Testis (tissue), 2 donors: ENCODE data around the gene FAM240B.

Source experiments
- POLR2A ChIP-seq: fragments of 450-650 bp; IDR thresholded peaks from one replicate; pipeline ENCODE4 v1.6.1; 2017; ENCODE audit warnings: antibody characterized with exemption, mild to moderate bottlenecking, moderate library complexity
- TF ChIP-seq, protein P1 (sequence below), 3 experiments: fragments of 450-650 bp in 2 of 3; fragments of 200-600 bp in 1 of 3; sonication (generic) in 1 of 3; IDR thresholded peaks; one replicate each; pipeline ENCODE4 v1.5.1; 2016 to 2019; ENCODE audit warnings: antibody characterized with exemption in 3 of 3, mild to moderate bottlenecking in 2 of 3, moderate library complexity in 1 of 3

DNA sequence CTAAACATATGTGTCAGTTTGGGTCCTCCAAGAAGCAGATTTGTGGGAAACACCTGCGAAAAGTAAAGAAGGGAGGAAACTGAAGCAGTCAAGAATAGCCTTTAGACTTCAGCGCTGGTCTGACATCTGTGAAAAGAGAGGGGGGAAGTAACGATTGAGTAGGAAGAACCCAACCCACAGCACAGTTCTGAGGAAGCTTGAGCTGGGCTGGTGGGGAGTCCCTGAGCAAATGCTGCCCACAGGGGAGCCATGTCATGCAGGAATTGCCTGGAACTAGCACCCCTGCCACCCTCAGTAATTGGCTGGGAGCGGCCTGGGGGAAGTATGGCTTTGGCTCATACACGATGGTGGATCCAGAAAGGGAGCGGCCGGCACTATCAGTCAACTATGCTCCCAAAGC is 20.6 kb downstream of the FAM240B start:
- TF ChIP-seq, protein P1, sequence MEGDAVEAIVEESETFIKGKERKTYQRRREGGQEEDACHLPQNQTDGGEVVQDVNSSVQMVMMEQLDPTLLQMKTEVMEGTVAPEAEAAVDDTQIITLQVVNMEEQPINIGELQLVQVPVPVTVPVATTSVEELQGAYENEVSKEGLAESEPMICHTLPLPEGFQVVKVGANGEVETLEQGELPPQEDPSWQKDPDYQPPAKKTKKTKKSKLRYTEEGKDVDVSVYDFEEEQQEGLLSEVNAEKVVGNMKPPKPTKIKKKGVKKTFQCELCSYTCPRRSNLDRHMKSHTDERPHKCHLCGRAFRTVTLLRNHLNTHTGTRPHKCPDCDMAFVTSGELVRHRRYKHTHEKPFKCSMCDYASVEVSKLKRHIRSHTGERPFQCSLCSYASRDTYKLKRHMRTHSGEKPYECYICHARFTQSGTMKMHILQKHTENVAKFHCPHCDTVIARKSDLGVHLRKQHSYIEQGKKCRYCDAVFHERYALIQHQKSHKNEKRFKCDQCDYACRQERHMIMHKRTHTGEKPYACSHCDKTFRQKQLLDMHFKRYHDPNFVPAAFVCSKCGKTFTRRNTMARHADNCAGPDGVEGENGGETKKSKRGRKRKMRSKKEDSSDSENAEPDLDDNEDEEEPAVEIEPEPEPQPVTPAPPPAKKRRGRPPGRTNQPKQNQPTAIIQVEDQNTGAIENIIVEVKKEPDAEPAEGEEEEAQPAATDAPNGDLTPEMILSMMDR (IDR thresholded peaks at IDR 0.05) = no peak
- TF ChIP-seq POLR2A = no peak
